NCI-H187 treated with DMSO at 0.1 percent for 48 hours (cell line): ENCODE measurements around the gene RPRD2.
A peak's percentile ranks its signal among the peaks of the same experiment; 100 is the strongest.

Experiments used
- DNase-seq: peaks from one replicate; lab custom pipeline; 2025; lab: John Stamatoyannopoulos, UW

Gene RPRD2

GRCh38 chr1:150472601-150473200 is 108.8 kb downstream of the RPRD2 start:
- DNase-seq, result no peak

GRCh38 chr1:150473659-150474058 is 109.7 kb downstream of the RPRD2 start:
- DNase-seq, result no peak

- no peak for DNase-seq
These were observed 110.9 kb downstream of the RPRD2 start for GRCh38 chr1:150474869-150475268.

- no peak for DNase-seq
These were observed 112.8 kb downstream of the RPRD2 start for GRCh38 chr1:150476754-150477153.

GRCh38 chr1:150477320-150477719 is 113.4 kb downstream of the RPRD2 start:
- DNase-seq, result no peak

- no peak for DNase-seq
These were observed 113.8 kb downstream of the RPRD2 start for GRCh38 chr1:150477733-150478132.

- no peak for DNase-seq
These were observed 115.4 kb downstream of the RPRD2 start for GRCh38 chr1:150479370-150479769.

GRCh38 chr1:150479927-150480352 is 116.0 kb downstream of the RPRD2 start:
- DNase-seq, result no peak

- no peak for DNase-seq
These were observed 120.5 kb downstream of the RPRD2 start for GRCh38 chr1:150484431-150484830.

- no peak for DNase-seq
These were observed 120.9 kb downstream of the RPRD2 start for GRCh38 chr1:150484861-150485260.

- DNase-seq, result peak; percentile 100
These were observed 123.2 kb downstream of the RPRD2 start, which contains the start of gene TARS2 for GRCh38 chr1:150486966-150487762. TSS of gene TARS2 (plus strand) at chr1:150487419. CDS start at chr1:150487451, 32 bp downstream.

- no peak for DNase-seq
These were observed 123.8 kb downstream of the RPRD2 start for GRCh38 chr1:150487763-150488115.

- no peak for DNase-seq
These were observed 129.2 kb downstream of the RPRD2 start for GRCh38 chr1:150493175-150493574.

- no peak for DNase-seq
These were observed 134.4 kb downstream of the RPRD2 start for GRCh38 chr1:150498342-150498741.

- no peak for DNase-seq
These were observed 141.5 kb downstream of the RPRD2 start for GRCh38 chr1:150505431-150505830.

GRCh38 chr1:150507912-150508864 is 144.2 kb downstream of the RPRD2 start, which contains the start of gene ECM1:
TSS of gene ECM1 (plus strand) at chr1:150508109. CDS start at chr1:150508210, 101 bp downstream.
- no peak for DNase-seq

GRCh38 chr1:150508982-150509381 is 145.0 kb downstream of the RPRD2 start:
- DNase-seq, result no peak

- DNase-seq, result no peak
These were observed 147.6 kb downstream of the RPRD2 start for GRCh38 chr1:150511551-150511950.

GRCh38 chr1:150511985-150512660 is 148.2 kb downstream of the RPRD2 start:
- no peak for DNase-seq

- no peak for DNase-seq
These were observed 148.9 kb downstream of the RPRD2 start for GRCh38 chr1:150512846-150513245.

- DNase-seq, result no peak
These were observed 149.4 kb downstream of the RPRD2 start for GRCh38 chr1:150513351-150513791.

- DNase-seq, result no peak
These were observed 150.3 kb downstream of the RPRD2 start for GRCh38 chr1:150514260-150514659.
